Gastrocnemius medialis (tissue), 4 donors: ENCODE measurements around the gene MSANTD1. TPM values are rescaled to one million over a fixed set of nuclear protein-coding genes. Genes with fewer than 3 reads are reported as not detected.

Experiments
- ATAC-seq, 2 donors: fragments of 150-250 bp; one replicate each; pipeline ENCODE4 v1.9.1; 2016
- DNase-seq, 2 donors: peaks; one replicate each; pipeline ENCODE4 v3.0.0-alpha.2; 2019
- H3K27ac ChIP-seq, 4 donors: fragments of 200-600 bp; sonication (generic); 1 replicate in 1 of 4; 2 replicates in 3 of 4; pipeline ENCODE4 v1.5.1; 2016 to 2018; ENCODE audit warnings: mild to moderate bottlenecking in 2 of 4, moderate library complexity in 1 of 4
- H3K27me3 ChIP-seq, 3 donors: fragments of 200-600 bp; sonication (generic) in 2 of 3; 1 replicate in 1 of 3; 2 replicates in 2 of 3; pipeline versions ENCODE4 v1.5.1 to v1.6.0; 2016 to 2019; ENCODE audit warnings: mild to moderate bottlenecking in 1 of 3, moderate library complexity in 1 of 3
- H3K36me3 ChIP-seq, 2 donors: fragments of 200-600 bp; sonication (generic) in 1 of 2; one replicate each; pipeline ENCODE4 v1.5.1; 2017 to 2018
- H3K4me1 ChIP-seq, 2 donors: fragments of 200-600 bp; sonication (generic) in 1 of 2; one replicate each; pipeline ENCODE4 v1.5.1; 2016 to 2017; ENCODE audit warnings: mild to moderate bottlenecking in 2 of 2
- H3K4me3 ChIP-seq, 4 donors: fragments of 200-600 bp; sonication (generic) in 3 of 4; 1 replicate in 1 of 4; 2 replicates in 3 of 4; pipeline ENCODE4 v1.5.1; 2016 to 2019; ENCODE audit warnings: mild to moderate bottlenecking in 2 of 4
- H3K9me3 ChIP-seq, 3 donors: fragments of 200-600 bp; sonication (generic) in 2 of 3; 1 replicate in 1 of 3; 2 replicates in 2 of 3; pipeline ENCODE4 v1.5.1; 2016 to 2019
- POLR2A ChIP-seq, 2 donors: fragments of 450-650 bp; IDR thresholded peaks; one replicate each; pipeline ENCODE4 v1.6.1; 2017; ENCODE audit warnings: antibody characterized with exemption in 2 of 2, mild to moderate bottlenecking in 2 of 2, moderate library complexity in 2 of 2
- in situ Hi-C, 4 donors: fragments of 200-750 bp; cut with MboI; loops; one replicate each; pipeline versions ENCODE4 v1.15.0 to v1.8.0; 2017; ENCODE audit warnings: low sequenced_read_pairs in 4 of 4
- intact Hi-C: fragments of 100-400 bp; cut with DNase I; formaldehyde crosslinking; loops from one replicate; pipeline ENCODE4 v1.15.1; 2023; ENCODE audit warnings: low total_unique reads
- total RNA-seq, 4 donors: library from RNA; depleted of rRNA; stranded (reverse); fragments of >200 nt; gene quantifications; one replicate each; pipeline versions ENCODE4 v1.1.0 to v1.2.3, GENCODE V29; 2016
- TF ChIP-seq, protein P1 (sequence below), 5 experiments: fragments of 450-650 bp in 3 of 5; fragments of 200-600 bp in 2 of 5; sonication (generic) in 2 of 5; IDR thresholded peaks in 4 of 5; conservative IDR thresholded peaks in 1 of 5; 1 replicate in 4 of 5; 2 replicates in 1 of 5; pipeline ENCODE4 v1.5.1; 2016 to 2019; ENCODE audit warnings: antibody characterized with exemption in 5 of 5, mild to moderate bottlenecking in 3 of 5, moderate library complexity in 3 of 5

Gene MSANTD1
- total RNA-seq, 4 donors from 2014 or later = 0.36 to 1.5 (median 0.48) TPM

DNA sequence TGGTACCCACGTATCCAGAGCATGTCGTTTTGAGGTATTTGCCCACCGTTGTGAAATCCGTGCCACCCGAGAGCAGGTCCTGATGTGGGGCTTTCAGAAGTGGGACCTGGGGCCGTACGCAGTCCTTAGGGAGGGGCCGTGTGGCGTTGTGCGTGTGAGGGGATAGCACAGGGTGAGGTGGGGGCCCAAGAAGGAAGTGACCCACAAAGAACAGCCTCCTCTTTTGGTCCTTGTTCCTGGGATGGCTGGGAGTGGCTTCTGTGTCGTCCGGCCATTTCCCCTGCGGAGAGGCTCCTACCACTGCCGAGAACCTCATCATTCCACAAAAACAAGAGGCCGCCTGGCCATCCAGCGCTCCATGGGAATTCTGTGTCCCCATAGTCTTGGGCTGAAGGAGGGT is 17.0 kb upstream of the MSANTD1 start:
- ATAC-seq (no peak), DNase-seq (no peak)
- intact Hi-C loops = no loop called here

GRCh38 chr4:3232871-3233271 is 16.1 kb upstream of the MSANTD1 start:
- DNase-seq = no peak

More for the DNA sequence above, 17.0 kb upstream of the MSANTD1 start:
- in situ Hi-C loops = no loop called here
- H3K27ac ChIP-seq = no peak overlapping the region
- no peaks in the 10 kb centered on the region for H3K27me3 ChIP-seq
- no peaks in the 10 kb centered on the region for H3K4me1 ChIP-seq
- H3K9me3 ChIP-seq = no peaks in the 10 kb centered on the region
- H3K36me3 ChIP-seq = peaks cover 0 to 81% of the 10 kb centered on the region in 2 donors
- no peak for TF ChIP-seq POLR2A (IDR thresholded peaks at IDR 0.05)
- TF ChIP-seq, protein P1, sequence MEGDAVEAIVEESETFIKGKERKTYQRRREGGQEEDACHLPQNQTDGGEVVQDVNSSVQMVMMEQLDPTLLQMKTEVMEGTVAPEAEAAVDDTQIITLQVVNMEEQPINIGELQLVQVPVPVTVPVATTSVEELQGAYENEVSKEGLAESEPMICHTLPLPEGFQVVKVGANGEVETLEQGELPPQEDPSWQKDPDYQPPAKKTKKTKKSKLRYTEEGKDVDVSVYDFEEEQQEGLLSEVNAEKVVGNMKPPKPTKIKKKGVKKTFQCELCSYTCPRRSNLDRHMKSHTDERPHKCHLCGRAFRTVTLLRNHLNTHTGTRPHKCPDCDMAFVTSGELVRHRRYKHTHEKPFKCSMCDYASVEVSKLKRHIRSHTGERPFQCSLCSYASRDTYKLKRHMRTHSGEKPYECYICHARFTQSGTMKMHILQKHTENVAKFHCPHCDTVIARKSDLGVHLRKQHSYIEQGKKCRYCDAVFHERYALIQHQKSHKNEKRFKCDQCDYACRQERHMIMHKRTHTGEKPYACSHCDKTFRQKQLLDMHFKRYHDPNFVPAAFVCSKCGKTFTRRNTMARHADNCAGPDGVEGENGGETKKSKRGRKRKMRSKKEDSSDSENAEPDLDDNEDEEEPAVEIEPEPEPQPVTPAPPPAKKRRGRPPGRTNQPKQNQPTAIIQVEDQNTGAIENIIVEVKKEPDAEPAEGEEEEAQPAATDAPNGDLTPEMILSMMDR (IDR thresholded peaks at IDR 0.05 in 4 of 5, conservative IDR thresholded peaks at IDR 0.05 in 1 of 5) = no peak
- no peak overlapping the region for H3K4me3 ChIP-seq

GRCh38 chr4:3233391-3234071 is 15.4 kb upstream of the MSANTD1 start:
- Histone ChIP-seq H3K36me3 (peaks cover 0 to 84% of the 10 kb centered on the region in 2 donors), H3K4me1 (no peaks in the 10 kb centered on the region), H3K27ac (no peak overlapping the region), H3K4me3 (no peak overlapping the region), H3K9me3 (no peaks in the 10 kb centered on the region), H3K27me3 (no peaks in the 10 kb centered on the region)
- ATAC-seq (no peak), DNase-seq (no peak)
- no peak for TF ChIP-seq POLR2A (IDR thresholded peaks at IDR 0.05)
- TF ChIP-seq, protein P1 (IDR thresholded peaks at IDR 0.05 in 4 of 5, conservative IDR thresholded peaks at IDR 0.05 in 1 of 5) = no peak
- intact Hi-C loops = no loop called here
- in situ Hi-C loops = no loop called here

More at GRCh38 chr4:3232871-3233271, 16.1 kb upstream of the MSANTD1 start:
- TF ChIP-seq POLR2A (IDR thresholded peaks at IDR 0.05) = no peak
- TF ChIP-seq, protein P1 (IDR thresholded peaks at IDR 0.05 in 4 of 5, conservative IDR thresholded peaks at IDR 0.05 in 1 of 5) = no peak
- in situ Hi-C loops (no loop called here), intact Hi-C loops (no loop called here)
- no peak overlapping the region for H3K4me3 ChIP-seq
- ATAC-seq = no peak
- peaks cover 0 to 81% of the 10 kb centered on the region in 2 donors for H3K36me3 ChIP-seq
- no peaks in the 10 kb centered on the region for H3K9me3 ChIP-seq
- no peaks in the 10 kb centered on the region for H3K4me1 ChIP-seq
- no peak overlapping the region for H3K27ac ChIP-seq
- no peaks in the 10 kb centered on the region for H3K27me3 ChIP-seq

DNA sequence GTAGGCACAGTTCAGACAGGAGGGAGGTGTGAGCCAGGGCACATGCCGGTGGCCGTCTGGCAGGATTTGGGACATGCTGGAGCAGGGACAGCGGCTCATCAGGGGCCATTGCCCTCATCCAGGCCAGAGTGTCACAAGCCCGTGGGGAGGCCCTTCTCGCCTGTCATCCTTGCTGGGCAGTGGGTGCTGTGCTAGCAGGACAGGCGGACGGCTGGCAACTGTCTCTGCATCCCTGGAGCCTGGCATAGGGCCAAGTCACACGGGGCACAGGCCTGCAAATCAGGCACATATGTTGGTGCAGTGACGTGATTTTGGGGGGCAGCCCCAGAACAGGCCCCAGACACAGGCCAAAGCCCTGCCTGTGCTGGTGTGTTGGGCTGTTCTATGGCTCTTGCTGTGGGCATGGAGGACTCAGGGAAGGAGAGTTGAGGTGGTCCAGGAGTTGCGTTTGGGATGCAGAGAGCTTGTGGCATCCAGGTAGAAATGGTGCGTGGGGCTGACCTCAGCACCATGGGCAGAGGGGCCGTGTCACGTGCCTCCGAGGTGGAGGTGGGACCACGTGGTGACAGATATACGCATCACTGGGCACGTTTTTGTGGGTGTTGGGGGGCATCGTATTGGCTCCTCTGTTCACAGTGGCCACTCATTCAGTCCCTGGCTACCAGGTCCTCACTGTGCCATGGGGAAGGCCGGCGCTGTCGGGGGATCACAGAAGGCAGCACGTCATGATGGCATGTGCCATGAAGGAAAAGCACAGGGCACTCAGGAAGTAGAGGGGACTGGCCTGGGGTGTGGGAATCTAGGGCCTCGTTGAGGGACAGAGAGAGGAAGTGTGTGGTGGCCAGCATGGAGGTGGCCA is 14.6 kb upstream of the MSANTD1 start:
- H3K9me3 ChIP-seq = no peaks in the 10 kb centered on the region
- no peaks in the 10 kb centered on the region for H3K27me3 ChIP-seq
- TF ChIP-seq, protein P1 (IDR thresholded peaks at IDR 0.05 in 4 of 5, conservative IDR thresholded peaks at IDR 0.05 in 1 of 5) = no peak
- no peak for TF ChIP-seq POLR2A (IDR thresholded peaks at IDR 0.05)
- no peaks in the 10 kb centered on the region for H3K4me1 ChIP-seq
- no peak overlapping the region for H3K4me3 ChIP-seq
- ATAC-seq = no peak
- intact Hi-C loops = no loop called here
- no peak for DNase-seq
- peaks cover 0 to 84% of the 10 kb centered on the region in 2 donors for H3K36me3 ChIP-seq
- H3K27ac ChIP-seq = no peak overlapping the region
- in situ Hi-C loops = no loop called here
